ENCODE data around the gene KRT82. TPM values are rescaled to one million over a fixed set of nuclear protein-coding genes. Genes with fewer than 3 reads are reported as not detected.

The KRT82 gene
- total RNA-seq, 1 donor from 2014 or later, result not detected

- H3K36me3 ChIP-seq, result no peaks in the 10 kb centered on the region
- intact Hi-C loops (cut with DNase I), result no loop called here
- no peak for TF ChIP-seq CTCF (IDR thresholded peaks at IDR 0.05)
- no peak for ATAC-seq
- no peak overlapping the region for H3K4me3 ChIP-seq
- H3K9me3 ChIP-seq, result no peaks in the 10 kb centered on the region
- H3K4me1 ChIP-seq, result peaks cover 5% of the 10 kb centered on the region
- no peak for DNase-seq
- H3K27ac ChIP-seq, result no peak overlapping the region
- no peaks in the 10 kb centered on the region for H3K27me3 ChIP-seq
Measured at GRCh38 chr12:52360663-52361271, 45.4 kb downstream of the KRT82 start.

- intact Hi-C loops (cut with DNase I), result no loop called here
- no peaks in the 10 kb centered on the region for H3K27me3 ChIP-seq
- no peak for DNase-seq
Measured at GRCh38 chr12:52360106-52360662, 46.0 kb downstream of the KRT82 start.

GRCh38 chr12:52359621-52360061, 46.5 kb downstream of the KRT82 start:
- no peaks in the 10 kb centered on the region for H3K9me3 ChIP-seq
- no peak for DNase-seq
- intact Hi-C loops (cut with DNase I), result no loop called here
- no peaks in the 10 kb centered on the region for H3K27me3 ChIP-seq
- peaks cover 5% of the 10 kb centered on the region for H3K4me1 ChIP-seq
- H3K27ac ChIP-seq, result no peak overlapping the region
- ATAC-seq, result peak; percentile 69
- no peak overlapping the region for H3K4me3 ChIP-seq
- no peak for TF ChIP-seq CTCF (IDR thresholded peaks at IDR 0.05)
- no peaks in the 10 kb centered on the region for H3K36me3 ChIP-seq

More at GRCh38 chr12:52360106-52360662, 46.0 kb downstream of the KRT82 start:
- Histone ChIP-seq H3K36me3 (no peaks in the 10 kb centered on the region), H3K4me3 (no peak overlapping the region), H3K4me1 (peaks cover 5% of the 10 kb centered on the region), H3K9me3 (no peaks in the 10 kb centered on the region), H3K27ac (no peak overlapping the region)
- no peak for TF ChIP-seq CTCF (IDR thresholded peaks at IDR 0.05)
- no peak for ATAC-seq

- ATAC-seq (no peak), DNase-seq (no peak)
- TF ChIP-seq CTCF (IDR thresholded peaks at IDR 0.05), result no peak
- Histone ChIP-seq H3K9me3 (no peaks in the 10 kb centered on the region), H3K4me3 (no peak overlapping the region), H3K4me1 (peaks cover 5% of the 10 kb centered on the region), H3K36me3 (no peaks in the 10 kb centered on the region), H3K27ac (no peak overlapping the region), H3K27me3 (peaks cover 5% of the 10 kb centered on the region)
- intact Hi-C loops (cut with DNase I), result no loop called here
Measured at GRCh38 chr12:52358575-52359350, 47.4 kb downstream of the KRT82 start.

- Histone ChIP-seq H3K4me3 (no peak overlapping the region), H3K9me3 (no peaks in the 10 kb centered on the region), H3K27me3 (peaks cover 6% of the 10 kb centered on the region), H3K36me3 (no peaks in the 10 kb centered on the region), H3K27ac (no peak overlapping the region), H3K4me1 (peaks cover 5% of the 10 kb centered on the region)
- DNase-seq (no peak), ATAC-seq (no peak)
- TF ChIP-seq CTCF (IDR thresholded peaks at IDR 0.05), result no peak
- intact Hi-C loops (cut with DNase I), result no loop called here
Measured at GRCh38 chr12:52356762-52357580, 49.2 kb downstream of the KRT82 start.

Data from upper lobe of right lung (tissue), 1 donor.